Activated T-cell treated with anti-CD3 and anti-CD28 coated beads, Interleukin-2, amount 50 U/mL, for 4 hours (primary cell): ENCODE results near the gene GDF9. TPM values are rescaled to one million over a fixed set of nuclear protein-coding genes. Genes with fewer than 3 reads are reported as not detected.
A peak's percentile ranks its signal among the peaks of the same experiment; 100 is the strongest.

ENCODE experiments used
- ATAC-seq, 2 donors: fragments of 200-7000 bp; cut with Tn5 transposase; one replicate each; pipeline ENCODE4 v1.10.0; 2021
- DNase-seq: peaks from one replicate; pipeline ENCODE4 v3.0.0-alpha.2; 2020
- H3K27me3 Mint-ChIP-seq: one replicate; pipeline ENCODE4 v1.8.0; 2021; ENCODE audit warnings: low read depth, mixed read lengths
- H3K36me3 Mint-ChIP-seq: one replicate; pipeline ENCODE4 v1.8.0; 2022; ENCODE audit warnings: mixed read lengths; ENCODE audit not compliant: insufficient read depth
- H3K4me1 Mint-ChIP-seq: one replicate; pipeline ENCODE4 v1.8.0; 2021; ENCODE audit warnings: low read depth, mixed read lengths
- H3K4me3 Mint-ChIP-seq: one replicate; pipeline ENCODE4 v1.8.0; 2021; ENCODE audit warnings: mild to moderate bottlenecking, moderate library complexity, mixed read lengths
- H3K9me3 Mint-ChIP-seq: one replicate; pipeline ENCODE4 v1.8.0; 2021; ENCODE audit warnings: mixed read lengths
- total RNA-seq, 3 donors: library from RNA; stranded (reverse); gene quantifications; one replicate each; pipeline ENCODE4 v1.2.1, GENCODE V29; 2021

GDF9 gene
- total RNA-seq, 3 donors from 2014 or later = 0.27 to 0.89 (median 0.32) TPM

DNA sequence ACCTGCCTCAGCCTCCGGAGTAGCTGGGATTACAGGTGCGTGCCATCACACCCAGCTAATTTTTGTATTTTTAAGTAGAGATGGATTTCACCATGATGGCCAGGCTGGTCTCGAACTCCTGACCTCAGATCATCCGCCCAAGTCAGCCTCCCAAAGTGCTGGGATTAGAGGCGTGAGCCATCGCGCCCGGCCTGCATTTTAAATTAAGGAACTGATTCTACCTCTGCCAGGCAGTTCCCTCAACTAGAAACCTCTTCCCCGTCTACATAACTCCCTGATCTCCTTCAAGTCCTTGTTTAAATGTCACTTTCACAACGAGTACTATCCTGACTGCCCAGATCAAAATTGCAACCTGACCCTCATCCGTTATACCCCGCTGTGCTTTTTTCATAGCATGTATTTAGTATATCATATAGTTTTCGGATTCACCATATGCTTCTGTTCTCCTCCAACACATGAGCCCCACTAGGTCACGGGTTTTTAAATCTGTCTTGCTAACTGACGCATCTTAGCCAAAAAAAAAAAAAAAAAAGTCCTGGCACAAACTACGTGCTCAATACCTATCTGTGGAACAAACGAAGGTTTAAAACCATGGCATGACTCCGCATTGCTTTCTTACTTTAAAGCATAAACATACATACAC, 54.0 kb downstream of the GDF9 start:
- H3K4me1 Mint-ChIP-seq = peaks cover 11% of the 10 kb centered on the region
- peaks cover 49% of the 10 kb centered on the region for H3K27me3 Mint-ChIP-seq

More for the DNA sequence above, 54.0 kb downstream of the GDF9 start:
- Mint-ChIP-seq H3K36me3 (no peaks in the 10 kb centered on the region), H3K9me3 (no peaks in the 10 kb centered on the region), H3K4me3 (peak overlapping the region; percentile 70)
- ATAC-seq = no peak
- DNase-seq = no peak

Other genes with a start within 250 kb of the GDF9 start
- 10 to 100 TPM; 12.5 to 56.8 (median 26.9) TPM for gene IL13, start 208.3 kb downstream of the GDF9 start, total RNA-seq
- gene IL4, start 192.5 kb downstream of the GDF9 start, total RNA-seq = 10 to 100 TPM; 17.9 to 45.9 (median 18.5) TPM
- 10 to 100 TPM in 2 of 3 donors, 1 to 10 TPM in 1; 9.4 to 12.9 (median 10.3) TPM for gene KIF3A, start 128.9 kb downstream of the GDF9 start, total RNA-seq
- 1 to 10 TPM; 5.2 to 7.7 (median 7.4) TPM for gene CCNI2, start 119.0 kb downstream of the GDF9 start, total RNA-seq
- gene SEPTIN8, start 89.2 kb downstream of the GDF9 start, total RNA-seq = 10 to 100 TPM; 12.8 to 18.2 (median 13.7) TPM
- gene SOWAHA, start 53.2 kb downstream of the GDF9 start, total RNA-seq = under 1 TPM in 1 of 3 donors, not detected in 2; 0.05 TPM
- 1 to 10 TPM in 1 of 3 donors, under 1 TPM in 2; 0.79 to 1.4 (median 0.83) TPM for gene SHROOM1, start 35.8 kb downstream of the GDF9 start, total RNA-seq
- gene UQCRQ, start 173 bp upstream of the GDF9 start, total RNA-seq = 100 to 1,000 TPM; 475 to 549 (median 490) TPM
- 1 to 10 TPM; 1.9 to 2.1 (median 1.9) TPM for gene LEAP2, start 7.2 kb upstream of the GDF9 start, total RNA-seq
- 10 to 100 TPM; 27.5 to 31.7 (median 30.4) TPM for gene AFF4, start 97.2 kb upstream of the GDF9 start, total RNA-seq
- 10 to 100 TPM; 29.2 to 33.9 (median 31.7) TPM for gene ZCCHC10, start 160.1 kb upstream of the GDF9 start, total RNA-seq
- gene HSPA4, start 185.5 kb upstream of the GDF9 start, total RNA-seq = 100 to 1,000 TPM; 258 to 302 (median 277) TPM